IMR-90 (cell line): ENCODE data around the gene VSIG4. TPM values are rescaled to one million over a fixed set of nuclear protein-coding genes. Genes with fewer than 3 reads are reported as not detected.

Experiments used
- ATAC-seq: fragments of 200-7000 bp; cut with Tn5 transposase; 2 replicates; pipeline ENCODE4 v1.9.1; 2020; ENCODE audit warnings: low read depth, mild to moderate bottlenecking, moderate library complexity
- BruUV-seq: library from RNA; stranded (reverse); fragments of 400-500 nt; replicated peaks from 2 replicates; lab custom pipeline; 2021; lab: Mats Ljungman, UMichigan
- CTCF ChIA-PET: fragments of 300-600 bp; formaldehyde crosslinking; extraction: SDS; loops from one replicate; lab custom pipeline; 2021; ENCODE audit warnings: antibody characterized with exemption; lab: Yijun Ruan, JAX
- POLR2A ChIA-PET: fragments of 300-600 bp; sonication (Branson Sonifier 250); formaldehyde crosslinking; loops from one replicate; lab custom pipeline; 2022; ENCODE audit warnings: antibody characterized with exemption; ENCODE audit not compliant: unreplicated experiment; lab: Charles Lee
- DNase-seq: peaks from one replicate; pipeline ENCODE4 v3.0.0; 2013
- H2AFZ ChIP-seq: replicated peaks from 2 replicates; pipeline ENCODE3; 2013; ENCODE audit warnings: low read length, mild to moderate bottlenecking; ENCODE audit not compliant: poor library complexity
- H2AK5ac ChIP-seq: 2 replicates; pipeline ENCODE4 v1.6.1; 2013; ENCODE audit warnings: low read depth, low read length, inconsistent platforms
- H2AK9ac ChIP-seq: replicated peaks from 2 replicates; pipeline ENCODE3; 2013; ENCODE audit warnings: mild to moderate bottlenecking, low read depth, low read length, moderate library complexity; ENCODE audit not compliant: poor library complexity
- H2BK120ac ChIP-seq: 2 replicates; pipeline ENCODE4 v1.6.1; 2013; ENCODE audit warnings: low read depth, low read length, inconsistent platforms
- H2BK15ac ChIP-seq: 3 replicates; pipeline ENCODE4 v1.6.1; 2013; ENCODE audit warnings: low read depth, low read length, inconsistent platforms
- H2BK20ac ChIP-seq: 2 replicates; pipeline ENCODE4 v1.6.1; 2013; ENCODE audit warnings: low read depth, mild to moderate bottlenecking, inconsistent platforms, low read length, moderate library complexity
- H2BK5ac ChIP-seq: 2 replicates; pipeline ENCODE4 v1.6.1; 2013; ENCODE audit warnings: mild to moderate bottlenecking, low read depth, low read length, inconsistent platforms; ENCODE audit not compliant: poor library complexity, severe bottlenecking
- H3K14ac ChIP-seq: replicated peaks from 2 replicates; pipeline ENCODE4 v1.6.1; 2013; ENCODE audit warnings: low read depth, low read length, inconsistent platforms
- H3K18ac ChIP-seq: 2 replicates; pipeline ENCODE4 v1.6.1; 2013; ENCODE audit warnings: low read depth, low read length, control low read depth
- H3K23ac ChIP-seq: 2 replicates; pipeline ENCODE4 v1.6.1; 2013; ENCODE audit warnings: low read depth, low read length, inconsistent platforms
- H3K27ac ChIP-seq: 2 replicates; pipeline ENCODE4 v1.5.1; 2013; ENCODE audit warnings: mild to moderate bottlenecking, control low read depth, low read length; ENCODE audit not compliant: insufficient read depth
- H3K27me3 ChIP-seq: 2 replicates; pipeline ENCODE4 v1.6.1; 2013; ENCODE audit warnings: low read length; ENCODE audit not compliant: control insufficient read depth, insufficient read depth
- H3K36me3 ChIP-seq: 2 replicates; pipeline ENCODE4 v1.6.1; 2013; ENCODE audit warnings: low read length, mixed read lengths; ENCODE audit not compliant: control insufficient read depth, insufficient read depth
- H3K4ac ChIP-seq: 2 replicates; pipeline ENCODE4 v1.6.1; 2013; ENCODE audit warnings: low read depth, low read length, inconsistent platforms
- H3K4me1 ChIP-seq: 2 replicates; pipeline ENCODE4 v1.6.1; 2013; ENCODE audit warnings: low read length, mixed read lengths; ENCODE audit not compliant: control insufficient read depth, insufficient read depth
- H3K4me2 ChIP-seq: 2 replicates; pipeline ENCODE4 v1.6.1; 2013; ENCODE audit warnings: low read depth, mild to moderate bottlenecking, control low read depth, low read length, moderate library complexity
- H3K4me3 ChIP-seq: 2 replicates; pipeline ENCODE4 v1.5.1; 2013; ENCODE audit warnings: low read depth, mild to moderate bottlenecking, control low read depth, low read length, moderate library complexity; ENCODE audit not compliant: insufficient read depth
- H3K56ac ChIP-seq: 2 replicates; pipeline ENCODE4 v1.6.1; 2013; ENCODE audit warnings: low read length, inconsistent platforms; ENCODE audit not compliant: insufficient read depth; ENCODE audit errors: extremely low read depth
- H3K79me1 ChIP-seq, 2 experiments: 2 replicates each; pipeline ENCODE4 v1.6.1; 2013; ENCODE audit warnings: low read length in 2 of 2, inconsistent platforms in 1 of 2, low read depth in 1 of 2
- H3K9ac ChIP-seq: 2 replicates; pipeline ENCODE4 v1.6.1; 2013; ENCODE audit warnings: low read depth, low read length, control low read depth
- H3K9me1 ChIP-seq: 2 replicates; pipeline ENCODE4 v1.6.1; 2013; ENCODE audit warnings: low read length, inconsistent platforms; ENCODE audit not compliant: insufficient read depth
- H3K9me3 ChIP-seq: 2 replicates; pipeline ENCODE4 v1.6.1; 2013; ENCODE audit warnings: low read length; ENCODE audit not compliant: control insufficient read depth, insufficient read depth
- H4K20me1 ChIP-seq: 2 replicates; pipeline ENCODE4 v1.6.1; 2013; ENCODE audit warnings: low read length, inconsistent platforms; ENCODE audit not compliant: insufficient read depth
- H4K5ac ChIP-seq: 2 replicates; pipeline ENCODE4 v1.6.1; 2013; ENCODE audit warnings: mild to moderate bottlenecking, low read depth, low read length, control low read depth
- H4K8ac ChIP-seq, 2 experiments: 2 replicates each; pipeline ENCODE4 v1.6.1; 2013; ENCODE audit warnings: low read depth in 2 of 2, low read length in 2 of 2, control low read depth in 1 of 2, inconsistent platforms in 1 of 2
- H4K91ac ChIP-seq: 2 replicates; pipeline ENCODE4 v1.6.1; 2013; ENCODE audit warnings: low read depth, low read length, inconsistent platforms; ENCODE audit not compliant: insufficient read depth
- CHD1 ChIP-seq: IDR thresholded peaks from 2 replicates; pipeline ENCODE4 v1.6.1; 2012; ENCODE audit warnings: low read depth, low read length, improper control_type of control experiment
- FOS ChIP-seq: fragments of 150-350 bp; IDR thresholded peaks from 2 replicates; pipeline ENCODE4 v1.6.1; 2016; ENCODE audit warnings: low read depth, low read length
- MAZ ChIP-seq: IDR thresholded peaks from 2 replicates; pipeline ENCODE4 v1.6.1; 2012; ENCODE audit warnings: low read depth, mild to moderate bottlenecking, low read length, improper control_type of control experiment, moderate library complexity, borderline replicate concordance
- MXI1 ChIP-seq: IDR thresholded peaks from 2 replicates; pipeline ENCODE4 v1.6.1; 2012; ENCODE audit warnings: low read depth, mild to moderate bottlenecking, low read length, moderate library complexity, borderline replicate concordance
- POLR2A ChIP-seq: IDR thresholded peaks from 2 replicates; pipeline ENCODE4 v1.6.1; 2012; ENCODE audit warnings: mild to moderate bottlenecking, low read depth, low read length
- RAD21 ChIP-seq: IDR thresholded peaks from 2 replicates; pipeline ENCODE4 v1.6.1; 2012; ENCODE audit warnings: low read length, improper control_type of control experiment
- WGBS, 2 experiments: methylation state at CpG; one replicate each; pipeline versions ENCODE4 v1.1.5 to v1.1.7; 2013; ENCODE audit warnings: missing lambda C conversion rate in 2 of 2; ENCODE audit not compliant: insufficient read length in 1 of 2; ENCODE audit errors: extremely low coverage in 2 of 2; 5-methylcytosine and 5-hydroxymethylcytosine counted together
- dilution Hi-C: fragments of 300-500 bp; cut with HindIII; formaldehyde crosslinking; loops from one replicate; pipeline ENCODE4 v1.14.3; 2018; ENCODE audit warnings: low sequenced_read_pairs; ENCODE audit not compliant: unreplicated experiment
- in situ Hi-C: fragments of 300-500 bp; cut with MboI; formaldehyde crosslinking; loops from 3 replicates; pipeline ENCODE4 v1.14.3; 2019; ENCODE audit warnings: low sequenced_read_pairs, inconsistent platforms, mixed read lengths
- intact Hi-C: fragments of 100-400 bp; cut with micrococcal nuclease; formaldehyde crosslinking; loops from 2 replicates; pipeline ENCODE4 v1.10.0; 2022
- polyA plus RNA-seq, 3 experiments: library from polyadenylated mRNA; depleted of rRNA; stranded (reverse); fragments of >200 nt; gene quantifications; 2 replicates each; pipeline ENCODE4 v1.2.3, GENCODE V29; 2012; ENCODE audit warnings: low replicate concordance in 1 of 3
- total RNA-seq: library from RNA; depleted of rRNA; stranded (reverse); fragments of >200 nt; gene quantifications from 2 replicates; pipeline ENCODE4 v1.2.3, GENCODE V29; 2012
- TF ChIP-seq, protein P1 (sequence below): conservative IDR thresholded peaks from 2 replicates; pipeline ENCODE4 v1.5.1; 2012; ENCODE audit warnings: mild to moderate bottlenecking, low read depth, low read length, improper control_type of control experiment
- TF ChIP-seq, protein P2 (sequence below): fragments of 150-350 bp; IDR thresholded peaks from 2 replicates; pipeline ENCODE4 v1.6.1; 2016; ENCODE audit warnings: low read depth, mild to moderate bottlenecking, low read length, moderate library complexity, borderline replicate concordance

VSIG4 gene
- total and polyA plus RNA-seq, 2 of the 4 experiments (the other 2 are of a cell fraction), result not detected

DNA sequence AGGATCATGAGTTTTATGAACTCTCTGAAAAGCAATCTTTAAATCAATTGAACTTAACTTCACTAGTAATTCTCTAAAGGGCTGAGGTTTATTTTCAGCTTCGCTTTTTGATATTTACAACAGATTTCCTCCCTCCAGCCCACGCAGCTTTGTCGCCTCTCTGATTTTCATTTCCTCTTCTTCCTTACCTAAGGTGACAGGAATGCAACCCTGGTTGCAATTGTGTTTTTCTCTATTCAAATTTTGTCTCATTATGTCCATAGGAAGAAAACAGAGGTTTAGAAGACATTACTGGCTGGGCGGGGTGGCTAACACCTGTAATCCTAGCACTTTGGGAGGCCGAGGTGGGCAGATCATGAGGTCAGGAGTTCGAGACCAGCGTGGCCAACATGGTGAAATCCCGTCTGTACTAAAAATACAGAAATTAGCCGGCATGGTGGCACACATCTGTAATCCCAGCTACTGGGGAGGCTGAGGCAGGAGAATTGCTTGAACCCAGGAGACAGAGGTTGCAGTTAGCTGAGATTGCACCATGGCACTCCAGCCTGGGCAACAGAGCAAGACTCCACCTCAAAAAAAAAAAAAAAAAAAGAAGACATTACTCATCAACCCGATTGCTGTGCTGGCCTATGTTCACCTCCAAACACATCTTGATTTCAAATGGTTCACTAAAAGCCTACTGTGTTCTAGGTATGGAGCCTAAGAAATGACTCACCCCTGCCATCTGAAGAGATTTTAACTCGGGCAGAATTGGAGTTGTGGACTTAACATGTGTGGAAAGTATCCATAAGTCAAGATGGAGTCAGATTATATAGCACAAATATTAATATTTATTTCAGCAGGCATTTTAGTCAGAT is 36.8 kb downstream of the VSIG4 start:
- Histone ChIP-seq H3K9ac (no peak overlapping the region), H4K91ac (no peak overlapping the region), H3K4me1 (no peaks in the 10 kb centered on the region), H3K18ac (no peak overlapping the region), H3K14ac (no peak overlapping the region), H2AK5ac (no peak overlapping the region), H2BK120ac (no peak overlapping the region), H2BK15ac (no peak overlapping the region), H4K5ac (no peak overlapping the region), H3K4ac (no peak overlapping the region), H3K4me2 (no peak overlapping the region), H3K9me3 (no peaks in the 10 kb centered on the region), H2BK20ac (no peak overlapping the region), H3K36me3 (no peaks in the 10 kb centered on the region), H3K9me1 (no peaks in the 10 kb centered on the region), H4K8ac (no peak overlapping the region), H3K27ac (no peak overlapping the region), H2BK5ac (no peak overlapping the region), H3K79me1 (no peaks in the 10 kb centered on the region), H2AFZ (no peak overlapping the region), H4K20me1 (no peaks in the 10 kb centered on the region), H3K56ac (no peak overlapping the region), H3K27me3 (peaks cover 2% of the 10 kb centered on the region; the same call in 1 of the 2 replicates), H3K23ac (no peak overlapping the region), H2AK9ac (no peak overlapping the region), H3K4me3 (no peak overlapping the region)
- no TSS peak for BruUV-seq
- TF ChIP-seq FOS (no peak), POLR2A (no peak), MXI1 (no peak), CHD1 (no peak), MAZ (no peak), RAD21 (no peak)
- TF ChIP-seq, protein P1, sequence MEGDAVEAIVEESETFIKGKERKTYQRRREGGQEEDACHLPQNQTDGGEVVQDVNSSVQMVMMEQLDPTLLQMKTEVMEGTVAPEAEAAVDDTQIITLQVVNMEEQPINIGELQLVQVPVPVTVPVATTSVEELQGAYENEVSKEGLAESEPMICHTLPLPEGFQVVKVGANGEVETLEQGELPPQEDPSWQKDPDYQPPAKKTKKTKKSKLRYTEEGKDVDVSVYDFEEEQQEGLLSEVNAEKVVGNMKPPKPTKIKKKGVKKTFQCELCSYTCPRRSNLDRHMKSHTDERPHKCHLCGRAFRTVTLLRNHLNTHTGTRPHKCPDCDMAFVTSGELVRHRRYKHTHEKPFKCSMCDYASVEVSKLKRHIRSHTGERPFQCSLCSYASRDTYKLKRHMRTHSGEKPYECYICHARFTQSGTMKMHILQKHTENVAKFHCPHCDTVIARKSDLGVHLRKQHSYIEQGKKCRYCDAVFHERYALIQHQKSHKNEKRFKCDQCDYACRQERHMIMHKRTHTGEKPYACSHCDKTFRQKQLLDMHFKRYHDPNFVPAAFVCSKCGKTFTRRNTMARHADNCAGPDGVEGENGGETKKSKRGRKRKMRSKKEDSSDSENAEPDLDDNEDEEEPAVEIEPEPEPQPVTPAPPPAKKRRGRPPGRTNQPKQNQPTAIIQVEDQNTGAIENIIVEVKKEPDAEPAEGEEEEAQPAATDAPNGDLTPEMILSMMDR, result no peak
- TF ChIP-seq, protein P2, sequence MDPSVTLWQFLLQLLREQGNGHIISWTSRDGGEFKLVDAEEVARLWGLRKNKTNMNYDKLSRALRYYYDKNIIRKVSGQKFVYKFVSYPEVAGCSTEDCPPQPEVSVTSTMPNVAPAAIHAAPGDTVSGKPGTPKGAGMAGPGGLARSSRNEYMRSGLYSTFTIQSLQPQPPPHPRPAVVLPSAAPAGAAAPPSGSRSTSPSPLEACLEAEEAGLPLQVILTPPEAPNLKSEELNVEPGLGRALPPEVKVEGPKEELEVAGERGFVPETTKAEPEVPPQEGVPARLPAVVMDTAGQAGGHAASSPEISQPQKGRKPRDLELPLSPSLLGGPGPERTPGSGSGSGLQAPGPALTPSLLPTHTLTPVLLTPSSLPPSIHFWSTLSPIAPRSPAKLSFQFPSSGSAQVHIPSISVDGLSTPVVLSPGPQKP, result no peak
- dilution Hi-C loops, result no loop called here
- DNase-seq (no peak), ATAC-seq (no peak)
- CTCF ChIA-PET, result no interaction called here
- intact Hi-C loops, result no loop called here
- 53% methylated on average over 5 of the region's 11 CpGs; no CpG with 5 or more reads in 1 of the 2 experiments for WGBS, 2 experiments
- POLR2A ChIA-PET, result no interaction called here
- in situ Hi-C loops, result no loop called here
